Fibroblast of skin of back (primary cell): Measurements from ENCODE around the gene CCDC110. TPM values are rescaled to one million over a fixed set of nuclear protein-coding genes. Genes with fewer than 3 reads are reported as not detected.
"Not testable (repeated sequence)": the region's sequence is repeated elsewhere in the genome, so short reads cannot be mapped to it uniquely, and the experiment has no call there.

Experiments used
- DNase-seq: peaks from one replicate; pipeline ENCODE4 v3.0.0-alpha.2; 2013
- polyA plus RNA-seq, 2 experiments: library from polyadenylated mRNA; unstranded; fragments of 120-200 nt; gene quantifications; one replicate each; pipeline ENCODE4 v1.2.1, GENCODE V29; 2013; ENCODE audit not compliant: insufficient read length in 2 of 2

The CCDC110 gene
- 0.48 TPM for polyA plus RNA-seq (2013, experiment 1 of 2; ENCODE audit: insufficient read length)
- 1.2 TPM for polyA plus RNA-seq (2013, experiment 2 of 2; ENCODE audit: insufficient read length)

DNA sequence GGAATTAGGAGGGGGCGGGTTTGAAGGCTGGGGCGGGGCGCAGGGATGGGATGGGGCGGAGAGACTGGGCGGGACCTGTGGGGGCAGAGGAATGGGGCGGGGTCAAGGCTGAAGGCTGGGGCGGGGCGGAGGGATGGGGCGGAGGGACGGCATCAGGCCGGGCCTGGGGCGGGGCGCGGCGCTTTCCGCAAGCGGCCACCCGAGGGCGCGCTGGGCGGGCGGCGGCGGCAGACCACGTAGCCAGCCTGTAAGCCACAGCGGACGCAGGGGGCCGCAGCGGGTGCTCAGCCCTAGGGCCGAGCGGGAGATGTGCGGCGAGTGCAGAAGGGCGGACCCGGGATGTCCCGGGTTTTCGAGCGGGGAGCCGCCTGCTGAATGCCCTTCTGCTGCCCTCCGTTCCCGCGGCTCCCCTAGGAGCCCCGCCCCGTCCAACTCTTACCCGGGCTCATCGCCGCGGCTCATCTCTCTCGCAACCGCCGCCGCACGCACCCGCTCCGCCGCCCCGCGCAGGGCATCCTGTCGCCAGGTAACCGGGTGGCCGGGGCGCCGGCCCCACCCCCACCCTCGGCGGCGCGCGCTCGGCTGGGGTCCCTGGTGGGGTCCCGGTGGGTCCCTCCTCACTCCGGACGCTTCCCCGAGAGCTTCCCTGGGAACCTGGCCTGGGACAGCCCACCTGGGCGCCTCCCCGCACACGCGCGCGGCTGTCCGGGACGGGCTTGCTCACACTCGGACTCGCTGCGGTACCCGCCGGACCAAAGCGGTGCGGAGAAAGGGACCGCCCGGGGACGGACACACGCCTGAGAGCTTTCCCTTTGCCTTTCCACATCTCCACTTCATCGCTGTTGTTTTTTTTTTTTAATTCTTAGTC is at the start of gene CCDC110:
TSS of gene CCDC110 (minus strand) at position 499 of the 868 bp plus-strand sequence. CDS start at position 449, 50 bp downstream.
- DNase-seq: peak; percentile 90

DNA sequence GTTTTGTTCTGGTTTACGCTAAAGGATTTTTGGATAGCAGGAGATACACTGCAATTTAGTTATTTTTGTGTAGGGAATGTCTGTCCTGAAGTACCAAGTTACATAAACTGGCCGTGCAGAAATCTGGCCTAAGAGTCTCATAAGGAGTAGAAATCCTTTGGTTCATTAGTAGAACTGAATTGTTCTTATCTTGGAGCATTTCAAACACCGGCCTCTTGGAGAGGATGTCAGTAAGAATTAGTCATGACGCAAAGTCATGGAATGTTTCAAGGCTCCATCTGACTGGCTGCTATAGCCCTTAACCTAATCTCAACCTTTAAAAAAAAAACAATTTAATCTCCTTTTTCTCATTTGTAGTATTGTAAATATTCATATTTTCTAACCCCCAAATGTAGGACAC is 48.6 kb upstream of the CCDC110 start:
- peak; percentile 50 for DNase-seq

DNA sequence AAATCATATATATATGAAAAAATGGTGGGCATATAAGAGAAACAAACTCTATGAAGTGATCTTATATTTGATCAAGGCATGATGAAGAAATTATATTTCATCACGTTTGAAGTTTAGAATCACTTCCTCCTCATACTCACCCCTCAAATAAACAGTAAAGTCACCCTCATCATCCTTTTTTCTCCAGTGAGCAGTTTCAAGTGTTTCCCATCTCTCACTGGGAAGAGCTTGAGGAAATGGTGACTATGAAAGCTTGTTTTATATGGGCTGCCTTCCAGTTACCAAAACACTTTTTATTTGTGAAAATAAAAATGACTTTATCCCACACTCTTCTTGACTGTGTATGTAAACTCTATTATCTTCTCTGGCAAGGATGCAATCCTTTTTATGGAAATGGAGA is 47.0 kb upstream of the CCDC110 start:
- DNase-seq: no peak

DNA sequence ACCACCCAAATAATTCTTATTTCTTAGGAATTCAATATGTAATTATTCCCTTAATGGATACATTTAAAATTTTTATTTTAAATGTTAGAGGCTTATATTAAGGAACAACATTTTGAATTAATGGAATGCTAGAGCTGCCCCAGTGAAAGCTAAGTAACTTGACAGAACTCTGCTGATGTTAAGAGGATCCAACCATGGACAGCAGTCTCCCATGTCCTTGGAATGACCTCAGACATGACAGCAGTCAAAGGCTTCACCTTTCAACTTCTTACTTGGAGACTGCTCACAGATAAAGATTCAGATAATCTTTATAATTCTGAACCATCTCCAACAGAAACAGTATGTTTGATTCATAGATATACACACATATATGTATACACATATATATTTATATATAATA is 46.5 kb upstream of the CCDC110 start:
- DNase-seq: no peak

DNA sequence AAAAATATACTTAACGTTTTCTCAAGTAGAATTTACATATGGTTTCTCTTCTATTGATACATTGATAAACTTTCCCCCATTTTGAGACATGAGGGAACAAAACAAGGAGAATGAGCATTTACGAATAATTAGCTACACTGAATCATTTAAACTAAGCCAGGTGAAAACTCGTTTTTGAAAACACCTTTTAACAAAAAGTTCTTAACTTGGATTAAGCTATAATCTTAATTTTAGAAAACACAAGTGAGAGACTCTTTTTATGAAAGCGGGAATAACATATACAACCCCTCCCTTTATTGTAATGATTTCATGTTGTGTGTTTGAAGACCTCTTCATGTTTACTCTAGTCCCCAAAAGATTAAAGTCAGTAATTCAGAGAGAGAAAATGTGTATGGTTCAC is 43.7 kb upstream of the CCDC110 start:
- DNase-seq: no peak

DNA sequence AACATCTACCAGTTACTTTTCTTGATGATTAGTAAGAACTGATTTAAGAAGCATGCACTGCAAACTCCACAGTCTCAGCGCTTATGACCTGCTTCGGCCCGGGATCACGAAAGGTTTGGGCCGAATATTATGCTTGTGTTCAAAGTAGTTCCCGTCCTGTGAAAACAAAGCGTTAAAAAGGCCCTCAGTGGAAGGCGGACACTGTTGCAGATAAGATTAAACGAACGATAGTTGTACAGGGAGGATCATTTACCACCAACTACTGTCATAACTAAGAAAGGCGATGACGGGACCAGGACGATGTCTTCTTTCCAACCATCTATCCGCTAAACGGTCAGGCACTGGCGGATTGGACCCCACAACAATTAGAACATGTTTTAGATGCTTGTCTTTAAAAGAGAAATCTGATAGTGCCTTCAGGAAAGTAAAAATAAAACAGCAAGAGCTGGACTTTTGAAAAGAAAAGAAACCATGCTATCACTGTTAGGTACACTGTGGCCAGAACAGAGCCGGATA is 42.7 kb upstream of the CCDC110 start:
- DNase-seq: no peak

DNA sequence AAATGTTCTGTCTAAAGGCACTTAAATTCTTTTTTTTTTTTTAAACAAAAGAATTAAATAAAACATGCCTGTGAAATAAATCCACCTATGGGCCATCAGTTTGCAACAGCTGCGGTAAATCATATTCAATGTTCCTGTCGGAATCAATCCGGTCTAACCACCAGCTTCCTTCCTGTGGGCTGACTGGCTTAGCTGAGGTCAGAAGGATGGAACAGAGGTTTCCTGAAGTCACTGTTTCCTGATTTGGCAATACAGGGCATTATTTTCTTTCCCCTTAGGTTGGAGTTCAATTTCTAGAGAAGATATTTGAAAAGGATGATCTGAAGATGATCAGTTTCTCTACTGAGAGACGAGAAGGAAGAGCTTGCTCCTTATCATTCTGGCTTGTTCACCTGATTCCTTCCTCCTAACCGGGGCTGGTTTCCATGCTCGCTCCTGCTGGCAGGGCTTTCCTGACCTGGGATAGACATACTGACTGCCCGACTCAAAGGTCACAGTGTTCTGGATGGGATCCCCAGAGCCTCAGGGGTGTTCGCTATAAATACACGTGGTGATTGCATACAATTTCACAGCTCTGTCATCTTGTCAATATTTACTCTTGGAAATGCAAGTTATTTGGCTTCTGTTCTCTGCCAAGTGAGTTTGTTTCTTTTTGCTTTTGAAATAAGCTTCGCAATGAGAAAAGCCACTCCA is 42.1 kb upstream of the CCDC110 start:
- no peak for DNase-seq

DNA sequence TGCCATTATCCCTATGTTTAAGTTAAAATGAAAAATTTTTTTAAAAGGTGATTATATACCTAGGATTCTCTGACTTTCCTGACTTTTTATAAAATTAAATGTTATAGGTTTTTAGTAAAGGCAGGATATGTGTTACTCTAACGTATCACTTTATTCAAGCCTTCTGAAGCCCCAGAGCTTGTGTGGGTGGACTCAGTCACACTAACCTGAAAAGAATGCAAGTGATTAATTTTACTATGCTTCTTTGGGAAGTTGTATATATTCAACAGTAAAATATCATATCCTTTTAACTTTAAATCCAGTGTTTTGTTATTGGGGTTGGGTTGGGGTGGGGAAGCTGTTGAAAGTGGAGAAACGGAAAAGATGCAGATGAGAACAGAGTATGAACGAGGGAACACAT is 41.0 kb upstream of the CCDC110 start:
- peak; percentile 36 for DNase-seq

DNA sequence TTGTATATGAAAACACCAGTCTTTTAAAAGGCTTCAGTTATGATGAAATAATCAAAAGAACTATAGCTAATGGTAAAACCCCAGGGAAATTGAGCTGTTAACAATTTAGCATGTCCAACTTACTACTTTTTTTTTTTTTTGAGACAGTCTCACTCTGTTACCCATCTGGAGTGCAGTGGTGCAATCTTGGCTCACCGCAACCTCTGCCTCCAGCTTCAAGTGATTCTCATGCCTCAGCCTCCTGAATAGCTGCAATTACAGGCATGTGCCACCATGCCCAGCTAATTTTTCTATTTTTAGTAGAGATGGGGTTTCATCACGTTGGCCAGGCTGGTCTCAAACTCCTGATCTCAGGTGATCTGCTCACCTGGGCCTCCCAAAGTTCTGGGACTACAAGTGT is 39.7 kb upstream of the CCDC110 start:
- DNase-seq: not testable (repeated sequence)

DNA sequence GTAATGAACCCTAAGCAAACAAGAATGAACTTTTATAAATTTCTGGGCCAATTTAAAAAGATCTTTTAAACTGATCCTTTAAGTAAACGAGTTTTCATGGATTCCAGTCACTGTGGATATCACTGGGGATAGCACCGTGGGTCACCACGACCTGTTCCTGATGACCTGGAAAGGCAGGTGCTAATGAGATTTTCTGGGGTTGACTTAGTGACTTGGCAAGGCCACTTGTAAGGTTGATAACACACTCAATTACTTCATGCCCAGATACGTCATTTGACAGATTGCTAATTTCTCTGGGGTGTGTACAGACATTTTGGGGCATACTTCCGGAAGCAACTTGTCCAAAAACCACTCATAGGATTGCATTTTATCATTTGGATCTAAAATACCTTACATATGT is 39.3 kb upstream of the CCDC110 start:
- no peak for DNase-seq

DNA sequence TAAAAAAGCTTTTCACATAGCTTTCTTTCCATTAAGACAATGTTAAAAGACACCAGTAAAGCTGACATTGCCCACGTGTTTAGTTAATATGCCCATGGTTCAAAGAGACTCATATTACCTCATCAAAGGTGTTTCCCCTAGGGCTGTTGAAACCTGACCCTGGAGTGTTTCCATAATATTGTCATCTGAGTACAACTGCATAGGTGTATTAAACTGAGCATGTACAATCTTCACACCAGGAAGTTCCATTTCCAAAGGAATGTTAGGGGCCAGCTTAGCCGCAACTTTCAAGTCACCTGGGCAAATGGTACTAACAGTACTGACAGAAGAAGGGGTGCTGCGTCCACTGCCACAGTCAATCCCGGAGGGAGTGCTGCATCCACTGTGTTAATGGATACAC is 36.6 kb upstream of the CCDC110 start:
- no peak for DNase-seq

DNA sequence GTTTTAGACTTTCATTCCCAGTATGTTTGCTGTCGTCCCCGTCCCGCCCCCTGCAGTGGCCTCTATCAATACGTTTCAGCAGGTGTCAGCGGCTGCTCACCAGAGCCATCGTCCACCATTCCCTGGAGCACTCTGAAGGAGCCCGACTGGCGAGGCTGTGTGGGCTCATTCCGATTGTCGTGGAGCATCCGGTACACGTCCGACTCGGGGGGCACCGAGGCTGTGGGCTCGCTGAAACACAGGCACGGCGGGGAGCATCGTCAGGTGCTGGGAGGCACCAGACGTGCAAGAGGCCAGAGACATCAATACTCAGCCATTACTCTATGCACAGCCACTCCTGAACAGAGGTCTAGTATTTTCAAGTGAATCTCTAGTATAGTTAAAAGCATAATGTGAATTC is 34.9 kb upstream of the CCDC110 start:
- DNase-seq: no peak

DNA sequence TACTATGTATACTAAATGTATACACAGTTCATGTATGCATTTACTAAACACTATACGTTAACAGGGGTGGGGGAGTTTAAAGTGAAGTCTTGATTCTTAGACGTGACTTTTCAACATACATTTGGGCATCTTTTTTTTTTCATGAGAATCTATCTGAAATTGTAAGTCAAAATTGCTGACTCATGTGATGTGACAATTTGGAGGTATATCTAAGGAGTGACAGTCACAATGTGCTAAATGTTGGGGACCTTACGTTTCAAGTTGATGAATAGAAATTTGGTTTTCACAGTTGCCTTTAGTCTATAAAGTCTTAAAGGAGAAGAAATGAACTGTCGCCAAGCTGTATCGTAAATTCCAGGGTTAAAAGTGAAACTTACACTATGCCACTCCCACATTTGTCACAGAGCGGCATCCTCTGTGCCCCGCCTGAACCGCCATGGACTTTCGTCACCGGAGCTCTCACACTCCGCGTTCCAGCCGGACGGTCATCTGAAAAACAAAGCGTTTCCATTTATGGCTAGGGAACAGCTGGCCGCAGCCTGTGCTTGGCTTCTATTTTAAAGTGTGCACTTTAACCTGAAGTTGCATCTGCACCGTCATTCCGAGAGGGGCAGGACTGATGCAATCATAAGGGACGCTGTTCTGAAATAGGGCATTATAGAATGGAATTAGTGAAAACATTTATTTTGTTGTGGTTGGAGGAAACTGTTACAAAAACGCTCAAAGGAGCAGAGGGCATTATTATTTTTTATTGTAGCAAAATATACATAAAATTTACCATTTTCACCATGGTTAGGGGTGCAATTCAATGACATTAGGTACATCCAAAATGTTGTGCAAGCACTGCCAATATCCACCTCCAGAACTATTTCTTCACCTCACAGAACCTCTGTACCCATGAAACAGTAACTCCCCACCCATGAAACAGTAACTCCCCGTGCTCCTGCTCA is 32.8 kb upstream of the CCDC110 start:
- DNase-seq: no peak

DNA sequence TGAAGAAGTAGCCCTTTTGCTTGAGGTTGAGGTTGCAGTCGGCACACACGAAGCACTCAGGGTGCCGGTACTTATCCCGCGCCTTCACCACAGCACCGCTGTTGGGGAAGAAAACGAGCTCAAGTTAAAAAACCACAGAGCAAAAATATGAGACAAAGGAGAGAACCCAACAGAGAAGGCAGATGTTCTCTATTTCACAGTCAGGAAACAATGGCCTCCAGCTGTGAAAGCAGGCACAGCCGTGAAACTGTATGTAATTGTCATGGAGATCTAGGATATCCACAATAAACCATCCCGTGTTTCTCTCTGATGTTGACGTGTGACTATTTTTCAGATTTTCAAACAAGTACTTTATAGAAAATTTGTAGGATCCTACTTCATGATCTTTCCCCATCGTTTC is 30.9 kb upstream of the CCDC110 start:
- DNase-seq: no peak

DNA sequence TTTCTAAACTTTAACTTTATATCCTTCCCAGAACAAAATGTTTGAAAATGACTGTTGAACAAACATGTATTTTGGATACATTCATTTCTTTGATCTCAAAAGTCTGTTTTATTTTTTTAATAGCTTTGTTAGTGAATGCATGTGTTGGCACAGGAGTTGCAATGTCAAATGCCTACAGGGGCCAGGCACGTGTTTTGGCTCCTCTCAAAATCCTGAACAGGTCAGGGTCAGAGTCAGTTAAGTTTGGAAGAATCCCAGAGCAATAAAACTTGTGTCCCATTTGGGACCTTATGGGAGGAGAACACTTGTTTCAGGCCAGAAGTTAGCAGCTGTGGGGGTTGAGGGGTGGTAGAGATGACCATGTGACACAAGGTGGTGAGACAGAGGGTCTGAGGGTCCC is 29.0 kb upstream of the CCDC110 start:
- DNase-seq: no peak

DNA sequence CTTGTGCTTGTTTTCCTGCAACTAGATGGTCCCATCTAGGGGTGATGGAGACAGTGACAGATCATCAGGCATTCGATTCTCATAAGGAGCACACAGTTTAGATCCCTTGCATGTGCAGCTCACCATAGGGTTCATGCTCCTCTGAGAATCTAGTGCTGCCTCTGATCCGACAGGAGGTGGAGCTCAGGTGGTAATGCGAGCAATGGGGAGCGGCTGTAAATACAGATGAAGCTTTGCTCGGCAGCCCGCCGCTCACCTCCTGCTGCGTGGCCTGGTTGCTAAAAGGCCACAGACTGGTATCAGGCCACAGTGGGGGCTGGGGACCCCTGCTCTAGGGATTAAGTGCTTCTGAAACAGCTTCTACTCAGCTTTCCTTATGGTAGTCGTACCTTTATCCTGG is 28.5 kb upstream of the CCDC110 start:
- DNase-seq: no peak

DNA sequence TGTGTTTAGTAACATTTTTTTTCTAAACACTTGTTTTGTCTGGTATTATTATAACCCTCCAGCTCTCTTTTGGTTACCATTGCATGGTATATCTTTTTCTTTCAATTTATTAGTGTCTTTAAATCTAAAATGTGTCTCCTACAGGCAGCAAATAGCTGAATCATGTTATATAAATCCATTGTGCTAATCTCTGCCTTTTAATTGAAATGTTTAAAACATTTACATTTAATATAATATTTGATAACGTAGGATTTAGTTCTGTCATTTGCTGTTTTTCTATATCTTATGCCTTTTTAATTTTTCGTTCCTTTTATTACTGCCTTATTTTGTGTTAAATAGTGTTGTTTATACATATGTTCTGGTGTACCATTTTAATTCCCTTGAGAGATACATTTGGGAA is 17.1 kb upstream of the CCDC110 start:
- DNase-seq: no peak

DNA sequence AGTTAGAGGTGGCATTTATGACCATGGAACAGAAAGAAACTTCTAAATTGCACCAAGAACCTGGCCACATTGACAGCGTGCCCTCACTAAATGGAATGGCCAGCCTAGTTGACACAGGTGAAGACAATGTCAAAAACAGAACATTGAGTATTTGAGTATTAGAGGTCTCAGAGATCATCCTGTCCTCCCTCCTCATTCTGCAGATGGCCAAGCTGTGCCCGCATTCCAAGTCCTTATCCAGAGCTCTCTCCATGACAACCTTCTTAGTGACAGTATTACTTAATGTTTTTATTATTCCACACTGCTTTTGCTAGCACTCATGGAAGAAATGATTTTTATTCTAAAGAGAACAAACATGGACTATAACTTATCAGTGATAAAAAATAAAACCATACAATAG is 9.9 kb upstream of the CCDC110 start:
- no peak for DNase-seq

DNA sequence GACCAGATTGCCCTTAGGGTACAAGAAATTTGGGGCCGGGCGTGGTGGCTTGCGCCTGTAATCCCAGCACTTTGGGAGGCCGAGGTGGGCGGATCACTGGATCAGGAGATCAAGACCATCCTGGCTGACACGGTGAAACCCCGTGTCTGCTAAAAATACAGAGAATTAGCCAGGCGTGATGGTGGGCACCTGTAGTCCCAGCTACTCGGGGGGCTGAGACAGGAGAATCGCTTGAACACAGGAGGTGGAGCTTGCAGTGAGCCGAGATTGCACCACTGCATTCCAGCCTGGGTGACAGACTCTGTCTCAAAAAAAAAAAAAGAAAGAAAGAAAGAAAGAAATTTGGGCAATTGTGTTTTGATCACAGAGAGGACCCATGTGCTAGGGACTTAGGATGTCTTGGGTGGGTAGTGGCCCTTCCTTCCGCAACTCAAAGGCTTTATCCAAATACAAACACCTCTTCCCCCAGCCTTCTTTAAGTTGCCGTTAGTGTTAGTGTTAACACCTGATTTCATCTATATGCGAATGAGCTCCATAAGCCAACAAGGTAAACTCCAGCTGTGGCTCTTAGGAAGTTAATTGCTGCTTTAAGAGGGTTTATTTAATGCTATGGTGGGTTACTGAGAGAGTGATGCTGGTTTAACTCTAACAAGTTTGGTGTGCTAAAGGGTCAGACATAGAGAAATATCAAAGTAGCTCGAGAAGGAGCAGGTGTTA is 8.6 kb upstream of the CCDC110 start:
- DNase-seq: no peak

DNA sequence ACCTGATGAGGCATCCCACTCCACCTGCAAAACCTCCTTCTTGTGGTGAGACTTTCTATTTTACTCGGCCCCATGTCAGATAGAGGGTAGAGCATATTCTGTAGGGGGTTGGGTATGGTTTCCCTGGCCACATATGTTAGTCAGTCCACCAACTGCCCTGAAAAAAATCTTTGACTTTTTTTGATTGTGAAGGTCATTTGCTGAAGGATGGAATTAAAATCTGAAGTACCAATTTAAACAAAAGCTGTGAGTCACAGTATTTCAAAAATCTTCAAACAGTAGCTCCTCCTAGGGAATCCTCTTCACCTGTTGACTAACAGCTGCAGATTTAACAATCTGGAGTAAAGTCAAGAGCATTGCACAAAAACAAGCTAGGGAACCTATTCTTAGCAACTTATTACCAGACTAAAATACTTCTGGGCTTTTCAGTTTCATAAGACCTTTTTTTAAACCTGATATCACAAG is 8.0 kb upstream of the CCDC110 start:
- no peak for DNase-seq

DNA sequence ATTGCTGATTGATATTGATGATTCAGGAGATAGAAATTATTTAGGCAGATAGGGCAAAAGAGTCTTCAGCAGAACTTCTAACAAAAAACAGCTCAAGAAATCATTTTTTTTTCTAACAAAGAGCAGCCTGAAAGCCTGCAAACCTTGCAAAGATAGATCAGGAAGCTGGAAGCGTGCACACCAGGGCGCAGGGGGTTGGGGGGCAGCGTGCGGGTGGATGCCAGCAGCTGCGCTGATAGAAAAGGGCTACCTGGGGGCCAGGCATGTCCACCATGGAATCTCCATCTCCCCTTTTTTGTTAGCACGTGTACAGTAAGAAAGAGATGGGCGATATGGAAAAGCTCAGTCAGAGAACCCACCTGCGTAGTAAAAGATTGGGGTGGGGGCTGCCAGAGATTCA is 1.7 kb upstream of the CCDC110 start:
- DNase-seq: no peak

DNA sequence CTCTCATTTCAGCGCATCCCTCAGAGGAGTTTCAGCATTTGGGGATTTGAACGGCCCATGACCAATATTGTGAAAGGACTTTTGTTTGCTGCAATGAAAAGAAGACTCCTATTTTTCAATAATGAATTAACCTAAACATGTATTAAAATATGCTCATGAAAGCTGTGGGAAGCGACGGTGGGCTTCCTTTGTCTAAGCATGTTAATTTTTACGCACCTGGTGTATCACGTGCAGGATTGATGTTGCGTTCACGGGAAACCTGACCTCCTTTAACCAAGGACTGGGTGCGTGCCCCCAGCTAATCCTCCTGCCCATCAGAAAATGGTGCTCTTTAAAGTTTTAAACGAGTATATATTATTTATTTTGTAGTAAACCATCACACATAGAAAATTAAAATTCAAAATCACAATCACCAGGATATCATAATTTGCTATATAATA is 590 bp upstream of the CCDC110 start:
- no peak for DNase-seq
